GM18511 (cell line): ENCODE data around the gene TPSG1.
"Not testable (repeated sequence)": the region's sequence is repeated elsewhere in the genome, so short reads cannot be mapped to it uniquely, and the experiment has no call there.

Source experiments
- ATAC-seq: cut with Tn5 transposase; IDR thresholded peaks from one replicate; pipeline ENCODE4 v1.9.1; 2021; ENCODE audit warnings: mild to moderate bottlenecking, moderate library complexity; ENCODE audit not compliant: unreplicated experiment

TPSG1 gene

GRCh38 chr16:1232049-1232748 is 7.1 kb upstream of the TPSG1 start:
- not testable (repeated sequence) for ATAC-seq

GRCh38 chr16:1231301-1231700 is 6.2 kb upstream of the TPSG1 start:
- not testable (repeated sequence) for ATAC-seq

GRCh38 chr16:1230471-1231212 is 5.6 kb upstream of the TPSG1 start:
- not testable (repeated sequence) for ATAC-seq

- ATAC-seq, result not testable (repeated sequence)
Observed at GRCh38 chr16:1230084-1230470, 5.0 kb upstream of the TPSG1 start, which contains the start of gene TPSB2. TSS of gene TPSB2 (minus strand) at chr16:1230184. CDS start at chr16:1229951, 233 bp downstream.

GRCh38 chr16:1229476-1229875 is 4.4 kb upstream of the TPSG1 start:
- ATAC-seq, result not testable (repeated sequence)

- not testable (repeated sequence) for ATAC-seq
Observed at GRCh38 chr16:1228227-1228626, 3.2 kb upstream of the TPSG1 start.

- not testable (repeated sequence) for ATAC-seq
Observed at GRCh38 chr16:1226692-1227091, 1.6 kb upstream of the TPSG1 start.

- not testable (repeated sequence) for ATAC-seq
Observed at GRCh38 chr16:1225728-1226311, 752 bp upstream of the TPSG1 start.

- no peak for ATAC-seq
Observed at GRCh38 chr16:1224558-1224957, 510 bp downstream of the TPSG1 start.

GRCh38 chr16:1223355-1224214 is 1.5 kb downstream of the TPSG1 start:
- no peak for ATAC-seq

GRCh38 chr16:1222553-1223354 is 2.3 kb downstream of the TPSG1 start:
- ATAC-seq, result no peak

GRCh38 chr16:1221628-1222552 is 3.2 kb downstream of the TPSG1 start:
- no peak for ATAC-seq

- no peak for ATAC-seq
Observed at GRCh38 chr16:1220841-1221627, 4.0 kb downstream of the TPSG1 start.

- no peak for ATAC-seq
Observed at GRCh38 chr16:1220098-1220728, 4.9 kb downstream of the TPSG1 start.

- no peak for ATAC-seq
Observed at GRCh38 chr16:1218930-1219611, 6.0 kb downstream of the TPSG1 start.

- no peak for ATAC-seq
Observed at GRCh38 chr16:1218061-1218929, 6.8 kb downstream of the TPSG1 start.
